ENCODE results near the gene RASSF8. TPM values are rescaled to one million over a fixed set of nuclear protein-coding genes. Genes with fewer than 3 reads are reported as not detected.

The RASSF8 gene
- total and polyA plus RNA-seq, 11 donors, result 5.2 to 44.6 (median 28.5) TPM

DNA sequence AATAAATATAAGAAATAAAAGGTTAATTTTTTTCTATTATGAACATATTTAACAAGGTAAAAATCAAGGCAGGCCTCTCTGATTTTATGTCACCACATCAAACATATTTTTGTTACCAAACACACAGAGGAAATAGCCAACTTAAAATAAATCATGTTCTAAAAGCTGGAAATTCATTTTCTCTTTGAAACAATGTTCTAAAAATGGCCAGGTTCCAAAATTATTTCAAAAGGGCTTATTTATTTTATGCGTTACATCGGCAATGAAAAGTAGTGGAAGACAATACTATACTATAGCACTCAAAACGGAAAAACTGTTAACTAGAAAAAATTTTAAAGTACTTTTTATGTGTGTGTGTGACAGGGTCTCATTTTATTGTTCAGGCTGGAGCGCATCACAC is 24.0 kb upstream of the RASSF8 start:
- DNase-seq (no peak), ATAC-seq (no peak)
- intact Hi-C loops (cut with DNase I), result loop anchor here in 1 of 10 donors (10.0 kb wide), 1 partner anchor 860 kb away; no protein-coding TSS in a partner anchor
- Histone ChIP-seq H3K36me3 (no peaks in the 10 kb centered on the region), H3K27me3 (no peaks in the 10 kb centered on the region), H3K27ac (peak overlapping the region in 3 of 12 donors; percentile 22 to 36 (median 35)), H3K4me1 (peaks cover 0 to 2% (median 0%) of the 10 kb centered on the region in 12 donors), H3K9me3 (no peaks in the 10 kb centered on the region), H3K4me3 (no peak overlapping the region)
- WGBS, 4 donors, result 67 to 74% (median 72%) methylated on average over 4 of the region's 4 CpGs
- TF ChIP-seq POLR2A (IDR thresholded peaks at IDR 0.05), result no peak
- TF ChIP-seq, protein P1, sequence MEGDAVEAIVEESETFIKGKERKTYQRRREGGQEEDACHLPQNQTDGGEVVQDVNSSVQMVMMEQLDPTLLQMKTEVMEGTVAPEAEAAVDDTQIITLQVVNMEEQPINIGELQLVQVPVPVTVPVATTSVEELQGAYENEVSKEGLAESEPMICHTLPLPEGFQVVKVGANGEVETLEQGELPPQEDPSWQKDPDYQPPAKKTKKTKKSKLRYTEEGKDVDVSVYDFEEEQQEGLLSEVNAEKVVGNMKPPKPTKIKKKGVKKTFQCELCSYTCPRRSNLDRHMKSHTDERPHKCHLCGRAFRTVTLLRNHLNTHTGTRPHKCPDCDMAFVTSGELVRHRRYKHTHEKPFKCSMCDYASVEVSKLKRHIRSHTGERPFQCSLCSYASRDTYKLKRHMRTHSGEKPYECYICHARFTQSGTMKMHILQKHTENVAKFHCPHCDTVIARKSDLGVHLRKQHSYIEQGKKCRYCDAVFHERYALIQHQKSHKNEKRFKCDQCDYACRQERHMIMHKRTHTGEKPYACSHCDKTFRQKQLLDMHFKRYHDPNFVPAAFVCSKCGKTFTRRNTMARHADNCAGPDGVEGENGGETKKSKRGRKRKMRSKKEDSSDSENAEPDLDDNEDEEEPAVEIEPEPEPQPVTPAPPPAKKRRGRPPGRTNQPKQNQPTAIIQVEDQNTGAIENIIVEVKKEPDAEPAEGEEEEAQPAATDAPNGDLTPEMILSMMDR (IDR thresholded peaks at IDR 0.05), result no peak

DNA sequence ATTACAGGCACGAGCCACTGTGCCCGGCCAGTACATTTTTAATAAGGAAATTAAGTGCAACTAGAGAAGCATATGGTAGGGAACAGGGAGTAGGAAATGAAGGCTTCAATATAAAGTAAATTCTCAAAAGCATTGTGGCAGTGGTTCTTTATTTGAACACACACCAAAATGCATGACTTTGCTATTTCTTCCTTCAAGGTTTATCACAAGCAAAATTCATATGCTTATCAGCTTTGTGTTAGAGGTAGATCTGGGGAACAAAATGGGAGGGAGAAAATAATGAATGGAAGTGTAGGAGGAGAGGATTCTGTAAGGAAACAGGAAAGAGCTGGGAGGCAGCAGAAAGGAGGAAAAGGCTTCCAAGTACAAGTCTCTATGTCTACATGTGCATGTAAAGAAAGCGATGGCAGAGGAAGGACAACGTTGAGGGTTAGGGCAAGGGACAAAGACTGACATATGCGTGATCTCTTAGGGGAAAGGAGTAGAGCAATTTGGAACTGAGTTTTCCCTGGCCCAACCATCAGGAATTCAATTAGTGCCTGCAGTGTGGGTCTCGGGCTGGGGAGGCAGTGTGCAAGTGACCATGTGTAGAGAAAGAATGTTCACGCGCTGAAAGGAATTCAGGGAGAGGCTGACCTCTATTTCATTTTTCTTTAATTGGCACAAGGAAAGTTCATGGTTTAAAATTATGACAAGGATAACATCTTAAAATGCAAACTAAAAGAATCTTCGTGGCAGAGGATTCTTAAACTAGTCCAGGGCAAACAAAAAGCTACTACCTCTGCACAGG is 22.9 kb upstream of the RASSF8 start:
- DNase-seq, result no peak
- H3K36me3 ChIP-seq, result no peaks in the 10 kb centered on the region
- no peak for ATAC-seq
- TF ChIP-seq, protein P1 (IDR thresholded peaks at IDR 0.05), result no peak
- no peak for TF ChIP-seq POLR2A (IDR thresholded peaks at IDR 0.05)
- no peaks in the 10 kb centered on the region for H3K27me3 ChIP-seq
- intact Hi-C loops (cut with DNase I), result loop anchor here in 1 of 10 donors (10.0 kb wide), 1 partner anchor 861 kb away; no protein-coding TSS in a partner anchor
- no peak overlapping the region for H3K4me3 ChIP-seq
- 77 to 82% (median 78%) methylated on average over 9 of the region's 9 CpGs for WGBS, 4 donors
- no peaks in the 10 kb centered on the region for H3K9me3 ChIP-seq
- no peak overlapping the region for H3K27ac ChIP-seq
- H3K4me1 ChIP-seq, result peaks cover 0 to 2% (median 0%) of the 10 kb centered on the region in 12 donors

DNA sequence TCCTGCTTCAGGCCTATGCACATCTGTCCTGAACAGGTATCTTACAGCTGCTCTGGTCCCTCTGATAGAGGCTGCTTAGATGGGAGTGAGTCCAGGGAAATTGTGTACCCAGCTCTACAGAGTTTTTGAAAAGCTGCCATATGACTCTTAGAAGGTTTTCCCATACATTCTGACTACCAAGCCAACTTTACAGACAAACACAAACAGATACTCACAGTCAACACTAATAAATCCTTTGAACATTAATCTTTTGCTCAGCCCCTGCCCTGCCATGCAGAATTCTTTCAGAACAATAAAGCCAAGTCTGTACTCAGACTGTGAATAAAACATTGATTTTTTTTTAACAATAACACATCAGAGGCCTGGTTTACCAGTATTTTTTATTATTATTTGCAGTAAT is 21.4 kb upstream of the RASSF8 start:
- no peak for TF ChIP-seq POLR2A (IDR thresholded peaks at IDR 0.05)
- TF ChIP-seq, protein P1 (IDR thresholded peaks at IDR 0.05), result no peak
- Histone ChIP-seq H3K4me1 (peaks cover 0 to 2% (median 0%) of the 10 kb centered on the region in 12 donors), H3K9me3 (no peaks in the 10 kb centered on the region), H3K27me3 (no peaks in the 10 kb centered on the region), H3K36me3 (no peaks in the 10 kb centered on the region), H3K27ac (no peak overlapping the region), H3K4me3 (no peak overlapping the region)
- intact Hi-C loops (cut with DNase I), result loop anchor here in 1 of 10 donors (10.0 kb wide), 1 partner anchor 862 kb away; no protein-coding TSS in a partner anchor
- no peak for DNase-seq
- no peak for ATAC-seq

DNA sequence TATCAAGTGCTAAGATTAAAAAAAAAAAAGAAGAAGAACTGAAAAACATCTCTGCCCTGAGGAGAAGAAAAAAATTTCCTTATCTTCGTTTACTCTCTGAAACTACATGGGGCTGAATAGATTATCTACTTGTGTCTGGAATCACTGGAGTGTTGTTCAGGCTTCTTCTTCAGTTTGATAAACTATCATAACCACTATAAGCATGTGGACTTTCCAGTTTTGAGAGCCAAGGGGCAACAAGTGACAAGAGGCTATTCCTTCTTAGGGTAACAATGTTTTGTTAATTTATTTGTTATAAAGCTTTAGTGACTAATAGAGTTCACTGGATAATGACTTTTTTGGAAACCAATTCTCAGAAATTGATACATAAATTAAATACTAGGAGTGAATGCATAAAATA is 19.9 kb upstream of the RASSF8 start:
- H3K36me3 ChIP-seq, result no peaks in the 10 kb centered on the region
- DNase-seq (no peak), ATAC-seq (no peak)
- H3K27me3 ChIP-seq, result no peaks in the 10 kb centered on the region
- no peak overlapping the region for H3K4me3 ChIP-seq
- TF ChIP-seq POLR2A (IDR thresholded peaks at IDR 0.05), result no peak
- TF ChIP-seq, protein P1 (IDR thresholded peaks at IDR 0.05), result no peak
- 64 to 74% (median 66%) methylated on average over 1 of the region's 1 CpG for WGBS, 4 donors
- peaks cover 0 to 2% (median 0%) of the 10 kb centered on the region in 12 donors for H3K4me1 ChIP-seq
- no peak overlapping the region for H3K27ac ChIP-seq
- H3K9me3 ChIP-seq, result no peaks in the 10 kb centered on the region
- intact Hi-C loops (cut with DNase I), result loop anchor here in 1 of 10 donors (10.0 kb wide), 1 partner anchor 864 kb away; no protein-coding TSS in a partner anchor

Data from heart left ventricle (tissue), 16 donors.